A549 (cell line): ENCODE results near the gene TBCC.

Source experiments
- CEBPB ChIP-seq, 2 experiments: fragments of >200 bp in 1 of 2; sonication (Bioruptor Twin) in 1 of 2; formaldehyde crosslinking in 1 of 2; IDR thresholded peaks; 2 replicates each; pipeline ENCODE4 v1.6.1; 2012 to 2016
- EP300 ChIP-seq, 2 experiments: fragments of >200 bp; sonication (Bioruptor Twin); formaldehyde crosslinking; IDR thresholded peaks; 2 replicates in 1 of 2; 3 replicates in 1 of 2; pipeline ENCODE4 v1.6.1; 2016 to 2017
- FOXS1 ChIP-seq: fragments of 250-450 bp; sonication (Bioruptor Pico); IDR thresholded peaks from 2 replicates; pipeline ENCODE4 v1.5.0; 2020; ENCODE audit warnings: mild to moderate bottlenecking, moderate library complexity
- KDM1A ChIP-seq: fragments of 200-600 bp; sonication (generic); IDR thresholded peaks from 2 replicates; pipeline ENCODE4 v1.6.1; 2016; ENCODE audit warnings: low read depth, mild to moderate bottlenecking
- MYC ChIP-seq: IDR thresholded peaks from 2 replicates; pipeline ENCODE4 v1.6.1; 2012; ENCODE audit warnings: mild to moderate bottlenecking, inconsistent platforms, low read length, improper control_type of control experiment, borderline replicate concordance
- POLR2A ChIP-seq: IDR thresholded peaks from 2 replicates; pipeline ENCODE4 v1.6.1; 2012; ENCODE audit warnings: mild to moderate bottlenecking, low read length
- POLR2AphosphoS2 ChIP-seq: conservative IDR thresholded peaks from 2 replicates; pipeline ENCODE4 v1.6.1; 2012; ENCODE audit warnings: low read length, improper control_type of control experiment, inconsistent platforms
- RAD21 ChIP-seq, 2 experiments: fragments of >200 bp in 1 of 2; sonication (Bioruptor Twin) in 1 of 2; formaldehyde crosslinking in 1 of 2; IDR thresholded peaks in 1 of 2; conservative IDR thresholded peaks in 1 of 2; 2 replicates in 1 of 2; 3 replicates in 1 of 2; pipeline ENCODE4 v1.6.1; 2012 to 2018; ENCODE audit warnings: inconsistent platforms in 1 of 2
- SMC3 ChIP-seq: fragments of >200 bp; sonication (Bioruptor Twin); formaldehyde crosslinking; IDR thresholded peaks from 3 replicates; pipeline ENCODE4 v1.6.1; 2018; ENCODE audit warnings: inconsistent platforms
- TF ChIP-seq, protein P1 (sequence below): fragments of >200 bp; sonication (Bioruptor Twin); formaldehyde crosslinking; IDR thresholded peaks from 3 replicates; pipeline ENCODE4 v1.5.1; 2016
- TF ChIP-seq, protein P2 (sequence below): IDR thresholded peaks from 2 replicates; pipeline ENCODE4 v1.6.1; 2012; ENCODE audit warnings: low read depth, borderline replicate concordance
- TF ChIP-seq, protein P3 (sequence below): IDR thresholded peaks from 2 replicates; pipeline ENCODE4 v1.6.1; 2012
- TF ChIP-seq, protein P4 (sequence below): fragments of 250-450 bp; sonication (Bioruptor Pico); IDR thresholded peaks from 2 replicates; pipeline ENCODE4 v1.5.0; 2021; ENCODE audit warnings: mild to moderate bottlenecking, moderate library complexity, borderline replicate concordance
- TF ChIP-seq, protein P5 (sequence below): fragments of 200-600 bp; sonication (generic); IDR thresholded peaks from 2 replicates; pipeline ENCODE4 v1.6.1; 2016; ENCODE audit warnings: antibody characterized with exemption, mild to moderate bottlenecking, moderate library complexity

DNA sequence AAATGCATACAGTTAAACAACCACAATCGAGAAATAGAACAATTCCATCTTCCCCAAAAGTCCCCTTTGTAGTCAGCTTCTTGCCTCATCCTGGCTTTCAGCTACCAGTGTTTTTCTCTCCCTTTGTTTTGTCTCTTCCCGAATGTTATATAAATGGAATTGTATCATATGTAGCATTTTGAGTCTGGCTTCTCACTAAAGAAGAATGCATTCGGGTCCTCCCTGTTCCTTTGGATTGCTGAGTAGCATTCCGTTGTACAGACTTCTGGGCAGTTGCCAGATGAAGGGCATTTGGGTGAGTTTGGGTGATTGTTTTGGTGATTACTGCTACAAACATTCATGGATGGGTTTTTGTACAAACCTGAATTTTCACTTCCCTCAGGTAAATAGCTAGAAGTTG lies 51.3 kb downstream of the TBCC start:
- TF ChIP-seq, protein P1, sequence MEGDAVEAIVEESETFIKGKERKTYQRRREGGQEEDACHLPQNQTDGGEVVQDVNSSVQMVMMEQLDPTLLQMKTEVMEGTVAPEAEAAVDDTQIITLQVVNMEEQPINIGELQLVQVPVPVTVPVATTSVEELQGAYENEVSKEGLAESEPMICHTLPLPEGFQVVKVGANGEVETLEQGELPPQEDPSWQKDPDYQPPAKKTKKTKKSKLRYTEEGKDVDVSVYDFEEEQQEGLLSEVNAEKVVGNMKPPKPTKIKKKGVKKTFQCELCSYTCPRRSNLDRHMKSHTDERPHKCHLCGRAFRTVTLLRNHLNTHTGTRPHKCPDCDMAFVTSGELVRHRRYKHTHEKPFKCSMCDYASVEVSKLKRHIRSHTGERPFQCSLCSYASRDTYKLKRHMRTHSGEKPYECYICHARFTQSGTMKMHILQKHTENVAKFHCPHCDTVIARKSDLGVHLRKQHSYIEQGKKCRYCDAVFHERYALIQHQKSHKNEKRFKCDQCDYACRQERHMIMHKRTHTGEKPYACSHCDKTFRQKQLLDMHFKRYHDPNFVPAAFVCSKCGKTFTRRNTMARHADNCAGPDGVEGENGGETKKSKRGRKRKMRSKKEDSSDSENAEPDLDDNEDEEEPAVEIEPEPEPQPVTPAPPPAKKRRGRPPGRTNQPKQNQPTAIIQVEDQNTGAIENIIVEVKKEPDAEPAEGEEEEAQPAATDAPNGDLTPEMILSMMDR = no peak
- TF ChIP-seq RAD21 (conservative IDR thresholded peaks at IDR 0.05 in 1 of 2, IDR thresholded peaks at IDR 0.05 in 1 of 2) (no peak), CEBPB (IDR thresholded peaks at IDR 0.05) (no peak), EP300 (IDR thresholded peaks at IDR 0.05) (no peak), MYC (no peak), SMC3 (no peak), KDM1A (no peak), POLR2A (no peak), FOXS1 (CRISPR knock-in tag) (no peak), POLR2AphosphoS2 (no peak)
- TF ChIP-seq, protein P2, sequence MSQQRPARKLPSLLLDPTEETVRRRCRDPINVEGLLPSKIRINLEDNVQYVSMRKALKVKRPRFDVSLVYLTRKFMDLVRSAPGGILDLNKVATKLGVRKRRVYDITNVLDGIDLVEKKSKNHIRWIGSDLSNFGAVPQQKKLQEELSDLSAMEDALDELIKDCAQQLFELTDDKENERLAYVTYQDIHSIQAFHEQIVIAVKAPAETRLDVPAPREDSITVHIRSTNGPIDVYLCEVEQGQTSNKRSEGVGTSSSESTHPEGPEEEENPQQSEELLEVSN = no peak
- TF ChIP-seq, protein P3, sequence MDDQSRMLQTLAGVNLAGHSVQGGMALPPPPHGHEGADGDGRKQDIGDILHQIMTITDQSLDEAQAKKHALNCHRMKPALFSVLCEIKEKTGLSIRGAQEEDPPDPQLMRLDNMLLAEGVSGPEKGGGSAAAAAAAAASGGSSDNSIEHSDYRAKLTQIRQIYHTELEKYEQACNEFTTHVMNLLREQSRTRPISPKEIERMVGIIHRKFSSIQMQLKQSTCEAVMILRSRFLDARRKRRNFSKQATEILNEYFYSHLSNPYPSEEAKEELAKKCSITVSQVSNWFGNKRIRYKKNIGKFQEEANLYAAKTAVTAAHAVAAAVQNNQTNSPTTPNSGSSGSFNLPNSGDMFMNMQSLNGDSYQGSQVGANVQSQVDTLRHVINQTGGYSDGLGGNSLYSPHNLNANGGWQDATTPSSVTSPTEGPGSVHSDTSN = no peak
- TF ChIP-seq, protein P4, sequence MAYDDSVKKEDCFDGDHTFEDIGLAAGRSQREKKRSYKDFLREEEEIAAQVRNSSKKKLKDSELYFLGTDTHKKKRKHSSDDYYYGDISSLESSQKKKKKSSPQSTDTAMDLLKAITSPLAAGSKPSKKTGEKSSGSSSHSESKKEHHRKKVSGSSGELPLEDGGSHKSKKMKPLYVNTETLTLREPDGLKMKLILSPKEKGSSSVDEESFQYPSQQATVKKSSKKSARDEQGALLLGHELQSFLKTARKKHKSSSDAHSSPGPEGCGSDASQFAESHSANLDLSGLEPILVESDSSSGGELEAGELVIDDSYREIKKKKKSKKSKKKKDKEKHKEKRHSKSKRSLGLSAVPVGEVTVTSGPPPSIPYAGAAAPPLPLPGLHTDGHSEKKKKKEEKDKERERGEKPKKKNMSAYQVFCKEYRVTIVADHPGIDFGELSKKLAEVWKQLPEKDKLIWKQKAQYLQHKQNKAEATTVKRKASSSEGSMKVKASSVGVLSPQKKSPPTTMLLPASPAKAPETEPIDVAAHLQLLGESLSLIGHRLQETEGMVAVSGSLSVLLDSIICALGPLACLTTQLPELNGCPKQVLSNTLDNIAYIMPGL (CRISPR knock-in tag) = no peak
- TF ChIP-seq, protein P5, sequence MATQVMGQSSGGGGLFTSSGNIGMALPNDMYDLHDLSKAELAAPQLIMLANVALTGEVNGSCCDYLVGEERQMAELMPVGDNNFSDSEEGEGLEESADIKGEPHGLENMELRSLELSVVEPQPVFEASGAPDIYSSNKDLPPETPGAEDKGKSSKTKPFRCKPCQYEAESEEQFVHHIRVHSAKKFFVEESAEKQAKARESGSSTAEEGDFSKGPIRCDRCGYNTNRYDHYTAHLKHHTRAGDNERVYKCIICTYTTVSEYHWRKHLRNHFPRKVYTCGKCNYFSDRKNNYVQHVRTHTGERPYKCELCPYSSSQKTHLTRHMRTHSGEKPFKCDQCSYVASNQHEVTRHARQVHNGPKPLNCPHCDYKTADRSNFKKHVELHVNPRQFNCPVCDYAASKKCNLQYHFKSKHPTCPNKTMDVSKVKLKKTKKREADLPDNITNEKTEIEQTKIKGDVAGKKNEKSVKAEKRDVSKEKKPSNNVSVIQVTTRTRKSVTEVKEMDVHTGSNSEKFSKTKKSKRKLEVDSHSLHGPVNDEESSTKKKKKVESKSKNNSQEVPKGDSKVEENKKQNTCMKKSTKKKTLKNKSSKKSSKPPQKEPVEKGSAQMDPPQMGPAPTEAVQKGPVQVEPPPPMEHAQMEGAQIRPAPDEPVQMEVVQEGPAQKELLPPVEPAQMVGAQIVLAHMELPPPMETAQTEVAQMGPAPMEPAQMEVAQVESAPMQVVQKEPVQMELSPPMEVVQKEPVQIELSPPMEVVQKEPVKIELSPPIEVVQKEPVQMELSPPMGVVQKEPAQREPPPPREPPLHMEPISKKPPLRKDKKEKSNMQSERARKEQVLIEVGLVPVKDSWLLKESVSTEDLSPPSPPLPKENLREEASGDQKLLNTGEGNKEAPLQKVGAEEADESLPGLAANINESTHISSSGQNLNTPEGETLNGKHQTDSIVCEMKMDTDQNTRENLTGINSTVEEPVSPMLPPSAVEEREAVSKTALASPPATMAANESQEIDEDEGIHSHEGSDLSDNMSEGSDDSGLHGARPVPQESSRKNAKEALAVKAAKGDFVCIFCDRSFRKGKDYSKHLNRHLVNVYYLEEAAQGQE = no peak
